RPMI7951 (cell line): Measurements from ENCODE around the gene GLRX2. TPM values are rescaled to one million over a fixed set of nuclear protein-coding genes. Genes with fewer than 3 reads are reported as not detected.
"Not testable (repeated sequence)": the region's sequence is repeated elsewhere in the genome, so short reads cannot be mapped to it uniquely, and the experiment has no call there.

Experiments
- DNase-seq: peaks from one replicate; pipeline ENCODE4 v3.0.0-alpha.2; 2012; ENCODE audit warnings: low read depth
- total RNA-seq: library from RNA; depleted of rRNA; stranded (reverse); fragments of >200 nt; shearing (Covaris generic); gene quantifications from 2 replicates; pipeline ENCODE4 v1.2.3, GENCODE V29; 2014; rRNA removed

GLRX2 gene, protein sequence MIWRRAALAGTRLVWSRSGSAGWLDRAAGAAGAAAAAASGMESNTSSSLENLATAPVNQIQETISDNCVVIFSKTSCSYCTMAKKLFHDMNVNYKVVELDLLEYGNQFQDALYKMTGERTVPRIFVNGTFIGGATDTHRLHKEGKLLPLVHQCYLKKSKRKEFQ
- total RNA-seq, result 21.6 and 27.8 TPM in 2 replicates

DNA sequence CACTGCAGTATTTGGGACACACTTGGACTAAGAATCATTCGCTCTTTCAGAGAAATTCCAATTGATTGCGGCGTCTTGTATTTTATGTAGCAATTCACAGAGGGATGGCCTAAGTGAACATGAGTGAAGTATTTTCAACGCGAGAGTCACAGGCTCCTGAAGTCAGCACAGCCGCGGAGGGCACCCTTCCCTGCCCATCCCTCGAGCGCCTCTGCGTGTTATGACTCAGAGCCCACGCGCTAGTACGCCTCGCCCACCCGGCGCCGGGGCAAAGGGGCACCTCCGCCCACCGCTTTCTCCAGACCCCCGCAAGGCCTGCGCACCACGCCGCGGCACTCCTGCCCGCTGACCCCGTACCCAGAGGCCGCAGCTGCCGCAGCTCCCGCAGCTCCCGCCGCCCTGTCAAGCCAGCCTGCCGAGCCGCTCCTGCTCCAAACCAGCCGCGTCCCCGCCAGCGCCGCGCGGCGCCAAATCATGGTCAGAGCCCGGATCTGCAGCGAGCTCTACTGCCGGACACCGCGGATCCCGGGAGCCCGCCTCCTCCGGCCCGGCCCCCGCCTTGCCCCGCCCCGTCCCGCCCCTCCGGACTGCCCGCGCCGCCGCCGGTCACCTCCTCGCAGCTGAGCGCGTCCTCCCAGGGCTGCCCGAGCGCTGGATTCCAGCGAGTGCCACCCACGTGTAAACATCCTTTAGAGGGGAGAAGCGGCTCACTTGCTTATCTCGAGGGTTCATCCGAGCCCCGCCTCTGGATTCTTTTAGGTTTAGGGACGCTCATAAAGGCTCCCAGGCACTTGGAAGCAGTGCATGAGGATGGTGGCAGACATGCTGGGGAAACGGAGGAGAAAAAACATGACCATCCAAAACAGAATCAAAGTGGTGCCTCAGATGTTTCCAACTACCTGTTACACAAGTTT, at the start of gene GLRX2:
GLRX2 (minus strand) TSS at position 508 of the 914 bp plus-strand sequence; CDS start at position 476, 32 bp downstream.
- peak; percentile 88 for DNase-seq

DNA sequence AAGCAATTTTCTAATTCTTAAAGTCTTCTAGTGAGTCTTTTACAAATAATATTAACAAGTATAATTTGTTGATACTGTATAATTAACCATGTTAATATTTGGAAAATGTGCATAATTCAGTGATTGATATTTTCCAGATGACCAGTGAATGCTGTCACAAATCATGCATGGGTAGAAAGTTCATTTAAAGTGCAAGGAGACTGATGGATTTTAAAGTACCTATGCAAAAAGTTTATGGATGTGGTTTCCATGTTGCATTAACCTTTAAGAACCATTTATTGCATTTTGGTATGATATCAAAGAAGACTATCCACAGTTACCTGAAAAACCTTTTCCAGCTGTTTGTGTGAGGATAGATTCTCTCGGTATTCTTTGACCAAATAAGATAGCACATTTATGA, 39.8 kb upstream of the GLRX2 start:
- no peak for DNase-seq

DNA sequence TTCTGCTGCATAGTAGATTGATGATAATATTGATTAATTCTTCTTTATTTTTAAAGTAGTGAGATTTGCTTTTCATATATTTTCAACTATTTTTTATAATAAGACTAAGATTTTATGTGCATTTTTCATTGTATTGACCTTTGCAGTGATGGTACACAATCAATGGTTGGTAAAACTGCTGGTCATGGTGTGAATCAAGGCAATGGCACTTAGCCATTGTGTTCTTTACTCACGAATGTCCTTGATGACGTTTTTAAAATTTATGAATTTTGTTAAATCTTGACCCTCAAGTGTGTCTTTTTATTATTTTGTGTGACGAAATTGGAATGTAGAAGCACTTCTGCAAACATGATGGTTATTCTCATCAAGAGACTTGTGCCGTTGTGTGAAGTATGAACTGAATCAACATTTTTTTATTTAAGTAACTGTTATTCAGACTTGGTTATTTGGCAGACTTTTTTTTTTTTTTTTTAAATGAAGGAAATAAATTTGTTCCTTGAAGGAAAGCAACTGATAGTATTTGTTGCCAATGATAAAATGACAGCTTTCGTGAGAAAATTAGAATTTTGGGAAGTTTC, 39.2 kb upstream of the GLRX2 start:
- no peak for DNase-seq

DNA sequence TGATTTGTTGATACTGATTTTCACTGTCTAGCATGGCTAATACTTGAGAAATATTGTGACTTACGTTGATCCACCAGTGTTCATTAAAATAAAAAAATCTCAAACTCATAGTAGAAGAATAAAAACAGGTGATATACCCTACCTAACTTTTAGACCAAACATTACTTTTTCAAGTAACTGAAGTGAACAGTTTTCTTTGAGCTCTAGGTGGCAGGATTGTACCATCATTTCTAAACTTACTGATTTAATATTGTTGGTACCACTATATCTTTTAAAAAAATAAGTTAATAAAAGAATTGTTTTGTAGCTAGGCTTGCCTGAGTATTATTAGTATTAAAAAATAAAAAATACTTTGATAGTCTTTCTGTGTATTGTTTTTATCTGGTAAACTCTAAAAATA, 38.1 kb upstream of the GLRX2 start:
- no peak for DNase-seq

DNA sequence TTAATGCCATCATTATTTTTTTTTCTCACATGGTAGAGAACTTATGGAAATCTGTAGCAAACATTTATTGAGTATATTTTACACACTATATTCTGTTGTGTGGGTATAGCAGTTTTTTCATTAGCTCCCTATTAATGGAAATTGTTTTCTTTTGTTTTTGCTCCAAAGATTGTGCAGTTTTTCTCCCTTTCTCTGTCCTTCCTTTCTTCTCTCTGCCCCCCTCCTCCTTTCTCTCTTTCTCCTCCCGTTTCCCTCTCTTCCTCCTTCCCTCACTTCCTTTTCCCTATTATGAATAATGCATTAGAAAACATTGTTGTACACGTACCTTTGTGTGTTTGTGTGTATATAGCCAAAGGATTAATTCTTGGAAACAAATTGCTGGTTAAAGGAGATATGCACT, 37.2 kb upstream of the GLRX2 start:
- DNase-seq, result no peak

DNA sequence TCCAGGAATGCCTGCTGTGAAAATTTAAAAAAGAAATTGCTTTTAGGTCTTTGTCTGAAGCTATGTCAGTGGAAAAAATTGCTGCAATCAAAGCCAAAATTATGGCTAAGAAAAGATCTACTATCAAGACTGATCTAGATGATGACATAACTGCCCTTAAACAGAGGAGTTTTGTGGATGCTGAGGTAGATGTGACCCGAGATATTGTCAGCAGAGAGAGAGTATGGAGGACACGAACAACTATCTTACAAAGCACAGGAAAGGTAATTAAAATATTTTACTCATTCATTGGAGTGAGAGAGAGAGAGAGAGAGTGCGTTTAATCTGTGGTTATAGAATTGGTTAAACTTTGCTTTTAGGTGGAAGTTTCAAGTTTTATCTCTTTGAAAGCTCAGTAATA, 36.6 kb upstream of the GLRX2 start:
- DNase-seq, result no peak

DNA sequence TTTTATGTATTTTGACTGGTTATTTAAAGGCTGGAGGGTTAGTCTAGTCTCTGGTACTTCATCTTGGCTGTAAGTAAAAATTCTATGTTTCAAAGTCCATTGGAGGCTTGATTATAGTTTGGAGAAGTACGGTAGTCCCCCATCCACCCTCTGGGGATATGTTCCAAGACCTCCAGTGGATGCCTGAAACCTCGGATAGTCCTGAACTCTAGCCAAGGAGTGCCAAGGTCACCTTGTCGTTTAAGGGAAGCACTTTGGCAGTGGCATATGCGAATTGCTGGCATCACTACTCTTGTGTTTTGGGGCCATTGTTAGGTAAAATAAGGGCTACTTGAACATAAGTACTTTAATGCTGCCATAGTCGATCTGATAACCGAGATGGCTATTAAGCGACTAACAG, 35.0 kb upstream of the GLRX2 start:
- DNase-seq, result no peak

DNA sequence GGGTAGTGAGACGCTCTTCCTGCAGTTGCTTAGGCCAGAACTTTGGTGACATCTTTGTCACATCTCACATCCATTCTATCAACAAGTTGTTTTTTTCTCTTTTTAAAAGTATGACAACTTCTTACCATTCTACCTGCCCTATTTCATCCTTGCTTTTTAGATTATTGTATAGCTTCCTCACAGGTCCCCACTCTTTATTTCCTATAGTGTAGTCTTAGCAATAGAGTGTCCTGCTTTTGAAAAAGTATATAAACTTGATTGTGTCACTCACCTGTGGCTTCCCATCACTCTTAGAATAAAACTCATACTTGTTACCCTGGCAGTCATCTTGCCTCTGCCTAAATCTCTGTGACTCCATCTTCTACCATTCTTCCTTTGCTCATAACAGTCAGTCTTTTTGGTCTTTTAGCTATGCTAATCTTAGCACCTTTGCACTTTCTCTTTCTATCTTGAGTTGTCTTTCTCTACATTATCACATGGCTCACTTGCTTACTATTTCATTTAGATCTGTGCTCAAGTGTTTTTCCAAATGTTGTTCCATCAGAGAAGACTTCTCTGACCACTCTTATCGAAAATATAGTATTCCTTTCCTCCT, 26.1 kb upstream of the GLRX2 start:
- no peak for DNase-seq

DNA sequence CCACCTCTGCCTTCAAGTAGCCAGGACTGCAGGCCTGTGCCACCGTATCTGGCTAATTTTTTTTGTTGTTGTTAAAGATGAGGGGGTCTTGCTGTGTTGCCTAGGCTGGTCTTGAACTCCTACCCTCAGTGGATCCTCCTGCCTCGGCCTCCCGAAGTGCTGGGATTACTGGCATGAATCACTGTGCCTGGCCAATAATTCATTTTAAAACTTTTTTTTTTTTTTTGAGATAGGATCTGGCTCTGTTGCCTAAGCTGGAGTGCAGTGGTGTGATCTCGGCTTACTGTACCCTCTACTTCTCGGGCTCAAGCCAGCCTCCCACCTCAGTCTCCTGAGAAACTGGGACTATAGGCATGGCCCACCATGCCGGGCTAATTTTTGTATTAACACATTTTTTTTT, 20.2 kb upstream of the GLRX2 start:
- no peak for DNase-seq

DNA sequence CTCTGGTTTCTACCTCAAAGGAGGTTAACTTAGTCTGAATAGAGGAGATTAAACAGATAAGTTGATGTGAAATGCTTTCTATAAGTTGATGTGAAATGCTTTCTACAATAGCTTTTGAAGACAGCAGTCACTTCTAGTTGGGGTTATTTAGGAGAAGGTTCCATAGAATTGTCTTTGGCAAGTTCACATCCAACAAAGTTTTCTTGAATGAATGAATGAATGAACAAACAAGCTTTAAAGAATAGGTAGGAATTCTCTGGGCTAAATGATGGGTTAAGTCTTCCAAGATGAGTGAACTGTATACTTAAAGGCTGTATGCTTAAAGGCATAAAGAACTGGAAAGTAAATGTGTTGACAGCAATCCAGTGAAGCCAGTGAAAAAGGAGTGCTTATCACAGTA, 18.5 kb upstream of the GLRX2 start:
- no peak for DNase-seq

DNA sequence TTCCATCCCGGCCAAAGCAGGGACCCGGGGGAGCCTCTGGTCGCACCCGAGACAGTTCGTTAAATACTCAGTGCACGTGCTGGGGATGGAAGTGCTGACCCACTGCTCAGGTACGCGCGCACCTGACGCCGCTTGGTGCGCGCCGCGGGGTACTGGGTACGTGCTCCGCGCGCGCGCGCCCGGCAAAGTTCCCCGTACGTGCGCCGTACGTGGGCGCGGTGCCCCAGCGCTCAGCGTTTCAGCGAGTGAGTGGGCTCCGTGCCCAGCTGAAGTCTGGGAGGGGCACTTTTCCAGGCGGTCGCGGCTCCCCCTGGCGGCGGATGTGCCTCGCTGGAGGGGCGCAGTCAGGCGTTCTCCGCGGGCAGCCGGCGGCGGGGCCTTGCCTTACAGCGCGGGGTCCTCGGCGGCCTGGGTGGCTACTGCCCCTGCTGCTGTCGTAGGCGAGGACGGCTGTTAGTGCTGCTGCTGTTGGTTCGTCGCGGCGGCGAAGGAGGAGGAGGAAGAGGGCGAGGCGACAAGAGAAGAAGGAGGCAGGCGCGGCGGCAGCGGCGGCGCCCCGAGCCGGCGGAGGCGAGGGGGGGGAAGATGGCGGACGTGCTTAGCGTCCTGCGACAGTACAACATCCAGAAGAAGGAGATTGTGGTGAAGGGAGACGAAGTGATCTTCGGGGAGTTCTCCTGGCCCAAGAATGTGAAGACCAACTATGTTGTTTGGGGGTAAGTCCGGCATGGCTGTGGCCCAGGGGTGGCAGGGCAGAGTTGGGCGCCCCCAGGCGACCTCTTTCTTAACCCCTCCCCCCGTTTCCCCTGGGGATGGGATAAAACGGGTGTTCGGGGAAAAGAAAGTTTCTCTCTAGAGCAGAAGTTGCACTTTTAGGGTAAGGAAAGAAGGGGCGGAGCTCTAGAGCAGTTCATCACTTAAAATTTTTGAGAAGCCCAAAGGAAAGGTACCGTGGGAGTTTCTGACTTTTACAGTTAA, 16.7 kb upstream of the GLRX2 start, which contains the start of gene CDC73:
CDC73 (plus strand) TSS at position 416 of the 978 bp plus-strand sequence; CDS start at position 586, 170 bp downstream.
- DNase-seq, result peak; percentile 96

DNA sequence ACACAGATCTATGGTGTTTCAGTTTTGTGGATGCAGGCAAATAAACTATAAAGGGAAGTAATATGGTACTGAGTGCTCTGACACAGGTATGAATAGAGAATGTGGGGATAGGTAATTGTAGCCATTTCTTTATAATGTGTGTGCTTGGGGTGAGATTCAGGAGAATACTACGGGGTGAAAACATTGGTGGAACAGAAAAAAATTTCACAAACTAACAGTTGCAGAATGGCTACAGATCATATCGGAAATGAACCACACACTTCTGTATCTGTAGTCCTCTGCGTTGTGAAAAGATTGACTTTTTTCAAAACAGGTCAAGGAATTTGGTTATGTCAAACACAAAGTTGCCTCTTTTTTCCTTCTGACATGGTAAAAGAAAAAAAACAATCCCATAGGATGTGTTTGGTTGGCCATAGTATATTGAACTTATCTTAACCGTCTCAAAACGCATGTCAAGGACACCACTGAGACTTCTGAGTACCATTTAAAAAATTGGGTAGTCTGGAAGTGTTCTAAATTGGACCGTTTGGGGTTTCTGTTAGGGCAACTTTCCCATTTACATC, 15.5 kb upstream of the GLRX2 start:
- no peak for DNase-seq

DNA sequence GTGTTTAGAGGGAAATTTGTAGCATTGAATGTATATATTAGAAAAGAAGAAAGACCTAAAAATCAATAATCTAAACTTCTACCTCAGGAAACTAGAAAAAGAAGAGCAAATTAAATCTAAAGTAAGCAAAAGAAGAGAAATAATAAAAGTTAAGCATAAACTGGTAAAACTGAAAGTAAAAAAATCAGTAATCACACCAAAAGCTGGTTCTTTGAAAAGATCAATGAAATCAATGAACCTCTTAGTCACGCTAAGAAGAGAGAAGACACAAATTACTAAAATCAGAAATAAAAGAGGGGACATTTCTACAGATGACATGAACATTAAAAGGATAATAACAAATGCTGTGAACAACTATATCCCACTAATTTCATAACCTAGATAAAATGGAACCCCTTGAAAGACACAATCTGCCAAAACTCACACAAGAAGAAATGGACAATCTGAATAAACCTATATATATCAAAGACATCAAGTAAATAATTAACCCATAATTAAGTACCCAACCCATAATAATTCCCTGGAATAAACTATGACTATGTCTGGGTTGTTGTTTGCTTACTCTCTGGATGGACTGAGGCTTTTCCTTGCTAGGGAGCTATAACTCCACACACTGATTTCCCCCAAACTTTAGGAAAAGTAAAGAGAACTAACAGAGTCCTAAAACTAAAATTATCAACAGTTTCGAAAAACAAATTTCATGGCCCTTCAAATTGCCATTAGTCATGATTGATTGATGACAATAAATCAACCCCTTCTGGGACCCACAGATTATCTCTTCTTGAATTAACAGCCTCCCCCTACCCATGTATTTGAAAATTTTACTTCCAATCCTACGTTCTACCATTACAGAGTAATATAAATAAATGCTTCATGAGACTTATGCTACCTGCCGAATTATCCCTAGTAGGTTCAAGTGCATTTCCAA, 13.9 kb upstream of the GLRX2 start:
- no peak for DNase-seq

DNA sequence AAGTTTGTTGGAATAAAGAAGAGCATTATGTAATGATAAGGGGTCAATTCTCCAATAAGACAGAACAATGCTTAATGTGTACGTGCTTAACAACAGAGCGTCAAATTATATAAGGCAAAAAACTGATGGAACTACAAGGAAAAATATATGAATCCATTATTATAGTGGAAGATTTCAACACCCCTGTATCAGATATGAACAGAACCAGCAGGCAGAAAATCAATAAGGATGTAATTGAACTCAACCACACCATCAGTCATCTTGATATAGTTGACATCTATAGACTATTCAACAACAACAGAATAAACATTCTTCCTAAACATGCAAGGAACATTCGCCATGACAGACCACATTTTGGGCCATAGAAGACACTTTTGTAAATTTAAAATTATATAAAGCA, 13.0 kb upstream of the GLRX2 start:
- DNase-seq, result no peak

DNA sequence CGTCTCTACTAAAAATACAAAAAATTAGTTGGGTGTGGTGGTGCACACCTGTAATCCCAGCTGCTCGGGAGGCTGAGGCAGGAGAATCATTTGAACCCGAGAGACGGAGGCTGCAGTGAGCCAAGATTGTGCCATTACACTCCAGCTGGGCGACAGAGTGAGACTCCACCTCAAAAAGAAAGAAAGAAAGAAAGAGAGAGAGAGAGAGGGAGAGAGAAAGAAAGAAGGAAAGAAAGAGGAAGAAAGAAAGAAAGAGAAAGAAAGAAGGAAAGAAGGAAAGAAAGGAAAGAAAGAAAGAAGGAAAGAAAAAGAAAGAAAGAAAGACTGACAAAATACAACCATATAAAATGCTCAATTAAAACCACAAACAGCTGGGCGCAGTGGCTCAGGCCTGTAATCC, 12.0 kb upstream of the GLRX2 start:
- DNase-seq, result not testable (repeated sequence)

DNA sequence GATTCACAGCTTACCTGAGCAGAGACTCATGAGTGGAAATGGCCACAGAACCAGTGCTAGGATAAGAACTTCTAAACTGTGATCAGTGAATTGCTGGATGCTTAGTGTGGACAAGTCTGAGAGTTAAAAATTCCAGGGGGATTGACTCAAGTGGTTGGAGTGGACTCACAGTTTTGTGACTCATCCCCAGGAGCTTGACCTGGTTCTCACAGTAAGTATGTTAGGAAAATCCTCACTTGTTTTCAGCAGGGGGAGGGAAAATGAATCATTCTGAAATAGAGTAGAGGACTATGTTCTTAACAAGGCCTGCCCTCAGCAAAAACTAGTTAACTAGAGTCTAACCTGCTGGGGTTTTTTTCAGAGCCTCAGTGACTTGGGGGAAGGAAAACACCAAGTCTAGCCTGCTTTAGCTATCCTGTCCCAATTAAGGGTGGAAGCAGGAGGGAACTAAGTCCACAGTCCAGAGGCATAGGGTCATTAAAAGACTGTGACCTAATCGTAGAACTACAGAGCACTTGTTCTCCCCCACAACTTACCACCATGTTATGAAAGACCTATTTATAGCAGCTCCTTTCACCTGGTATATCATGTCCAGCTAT, 10.5 kb upstream of the GLRX2 start:
- peak; percentile 91 for DNase-seq

DNA sequence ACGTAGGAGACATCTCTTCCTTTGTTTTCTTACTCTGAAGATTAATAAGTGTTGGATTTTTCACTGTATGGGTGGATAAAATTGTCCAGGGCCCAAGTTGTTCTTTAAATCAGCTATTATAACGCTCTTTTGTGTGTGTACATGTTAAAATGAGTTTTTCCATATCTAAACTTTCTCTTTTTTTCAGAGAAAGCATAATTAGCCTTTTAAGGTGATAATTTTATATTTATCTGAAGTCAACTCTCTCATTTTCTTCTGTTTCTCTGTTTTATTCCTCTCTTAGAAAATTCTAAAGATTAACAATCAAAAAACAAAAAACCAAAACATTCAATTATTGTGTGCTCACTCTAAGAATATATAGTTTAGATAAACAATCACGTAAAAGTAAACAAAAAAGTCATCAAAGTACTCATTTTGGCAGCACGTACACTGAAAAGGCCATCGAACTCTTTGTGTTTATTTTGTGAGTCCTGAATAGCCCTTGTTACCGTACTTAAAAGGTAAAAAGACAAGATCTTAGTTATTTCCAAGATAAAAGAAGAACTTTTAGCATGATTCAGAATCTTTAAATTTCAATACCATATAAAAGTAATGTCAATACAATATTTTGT, 9.4 kb upstream of the GLRX2 start:
- DNase-seq, result no peak

DNA sequence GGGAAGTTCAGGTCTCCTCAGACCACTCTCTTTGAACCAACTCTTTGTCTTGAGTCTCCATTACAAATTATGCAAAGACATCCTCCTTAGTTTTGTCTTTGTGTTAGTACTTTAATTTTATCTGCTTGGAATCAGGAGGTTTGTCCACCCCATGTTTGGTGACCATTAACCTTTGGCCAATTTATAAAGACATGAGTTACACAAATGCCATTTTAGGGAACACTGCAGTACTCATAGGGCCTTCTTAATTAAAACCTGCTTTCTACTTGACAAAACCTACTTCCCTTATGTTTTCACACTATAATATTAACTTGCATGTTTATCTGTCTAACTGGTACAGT, 8.7 kb upstream of the GLRX2 start:
- DNase-seq, result no peak
